HepG2 (cell line): ENCODE results near the gene ERBB4. TPM values are rescaled to one million over a fixed set of nuclear protein-coding genes. Genes with fewer than 3 reads are reported as not detected.

Source experiments
- ATAC-seq: fragments of 200-7000 bp; cut with Tn5 transposase; 3 replicates; pipeline ENCODE4 v1.9.1; 2020; ENCODE audit warnings: mild to moderate bottlenecking, moderate library complexity
- BruUV-seq: library from RNA; stranded (reverse); fragments of 400-500 nt; replicated peaks from 2 replicates; lab custom pipeline; 2021; lab: Mats Ljungman, UMichigan
- CTCF ChIA-PET: fragments of 300-600 bp; formaldehyde crosslinking; extraction: SDS; loops from one replicate; lab custom pipeline; 2021; ENCODE audit warnings: low total read pairs, inconsistent platforms, low intra/inter-chr PET ratio; lab: Yijun Ruan, JAX
- POLR2A ChIA-PET: fragments of 350-600 bp; sonication (Branson Sonifier 250); formaldehyde crosslinking; loops from one replicate; lab custom pipeline; 2020; ENCODE audit warnings: antibody characterized with exemption, inconsistent platforms; lab: Yijun Ruan, JAX
- DNase-seq: peaks from one replicate; pipeline ENCODE4 v3.0.0-alpha.2; 2015; ENCODE audit warnings: low spot score
- FAIRE-seq: peaks from 3 replicates; lab custom pipeline; 2011; peaks lifted over from hg19 to GRCh38; lab: Jason Lieb, UNC
- H2AFZ ChIP-seq: one replicate; pipeline ENCODE4 v1.6.1; 2011; ENCODE audit warnings: low read length, inconsistent platforms
- H3K27ac ChIP-seq: fragments of 300-600 bp; 3 replicates; pipeline ENCODE4 v1.8.0; 2011; ENCODE audit warnings: mixed run types, mild to moderate bottlenecking, mixed read lengths, low read length, inconsistent platforms; ENCODE audit not compliant: insufficient read depth; ENCODE audit errors: extremely low read length
- H3K27me3 ChIP-seq, 2 experiments: fragments of 200-600 bp in 1 of 2; 2 replicates in 1 of 2; 3 replicates in 1 of 2; pipeline versions ENCODE4 v1.6.0 to v1.8.0; 2011; ENCODE audit warnings: low read length in 2 of 2, mild to moderate bottlenecking in 2 of 2, moderate library complexity in 2 of 2, inconsistent platforms in 1 of 2; ENCODE audit not compliant: insufficient read depth in 2 of 2, control insufficient read depth in 1 of 2
- H3K36me3 ChIP-seq, 2 experiments: fragments of 200-600 bp in 1 of 2; replicated peaks in 1 of 2; 2 replicates in 1 of 2; 3 replicates in 1 of 2; pipeline versions ENCODE4 v1.5.1 to v1.8.0; 2011; ENCODE audit warnings: low read length in 2 of 2, inconsistent platforms in 1 of 2; ENCODE audit not compliant: insufficient read depth in 2 of 2, control insufficient read depth in 1 of 2
- H3K4me1 ChIP-seq: 2 replicates; pipeline ENCODE4 v1.5.1; 2012; ENCODE audit warnings: low read length, inconsistent platforms; ENCODE audit not compliant: insufficient read depth
- H3K4me2 ChIP-seq: 2 replicates; pipeline ENCODE4 v1.6.0; 2011; ENCODE audit warnings: low read depth, low read length, inconsistent platforms
- H3K4me3 ChIP-seq, 3 experiments: fragments of 200-600 bp in 1 of 3; sonication (generic), shearing (Covaris generic) in 1 of 3; replicated peaks in 1 of 3; 2 replicates each; pipeline ENCODE4 v1.5.1; 2011 to 2016; ENCODE audit warnings: low read length in 3 of 3, inconsistent platforms in 2 of 3, low read depth in 2 of 3, mild to moderate bottlenecking in 2 of 3, control low read depth in 1 of 3, mixed read lengths in 1 of 3; ENCODE audit not compliant: insufficient read depth in 1 of 3
- H3K79me2 ChIP-seq: one replicate; pipeline ENCODE4 v1.6.1; 2011; ENCODE audit warnings: low read length, inconsistent platforms; ENCODE audit not compliant: insufficient read depth
- H3K9ac ChIP-seq: 2 replicates; pipeline ENCODE4 v1.6.0; 2011; ENCODE audit warnings: mild to moderate bottlenecking, low read depth, low read length, inconsistent platforms; ENCODE audit not compliant: insufficient read depth
- H3K9me3 ChIP-seq: 2 replicates; pipeline ENCODE4 v1.5.1; 2012; ENCODE audit warnings: mild to moderate bottlenecking, low read length
- H4K20me1 ChIP-seq: 2 replicates; pipeline ENCODE4 v1.6.0; 2011; ENCODE audit warnings: inconsistent platforms, mild to moderate bottlenecking, low read length, moderate library complexity; ENCODE audit not compliant: insufficient read depth
- ARID5B ChIP-seq: IDR thresholded peaks from 2 replicates; pipeline ENCODE4 v1.4.0; 2020; ENCODE audit warnings: mild to moderate bottlenecking, missing genetic modification reagents
- ATF3 ChIP-seq: sonication (generic); formaldehyde crosslinking; IDR thresholded peaks from 2 replicates; pipeline ENCODE4 v1.4.0; 2020; ENCODE audit warnings: missing genetic modification reagents
- CAMTA2 ChIP-seq: sonication (generic); formaldehyde crosslinking; IDR thresholded peaks from 2 replicates; pipeline ENCODE4 v1.4.0; 2020; ENCODE audit warnings: mild to moderate bottlenecking, missing genetic modification reagents, borderline replicate concordance
- IRF2 ChIP-seq: IDR thresholded peaks from 2 replicates; pipeline ENCODE4 v1.6.1; 2018; ENCODE audit warnings: missing genetic modification reagents, missing compliant biosample characterization
- MXD1 ChIP-seq: sonication (generic); formaldehyde crosslinking; IDR thresholded peaks from 2 replicates; pipeline ENCODE4 v1.4.0; 2020; ENCODE audit warnings: mild to moderate bottlenecking, missing genetic modification reagents
- NCOA5 ChIP-seq: sonication (generic); formaldehyde crosslinking; IDR thresholded peaks from 2 replicates; pipeline ENCODE4 v1.4.0; 2020; ENCODE audit warnings: missing genetic modification reagents
- PHF8 ChIP-seq: sonication (generic); formaldehyde crosslinking; IDR thresholded peaks from 2 replicates; pipeline ENCODE4 v1.5.0; 2020; ENCODE audit warnings: missing genetic modification reagents
- ZMAT5 ChIP-seq: sonication (generic); formaldehyde crosslinking; IDR thresholded peaks from 2 replicates; pipeline ENCODE4 v1.5.0; 2020; ENCODE audit warnings: mild to moderate bottlenecking, low read depth, missing genetic modification reagents, borderline replicate concordance
- ZNF232 ChIP-seq: sonication (generic); formaldehyde crosslinking; IDR thresholded peaks from 2 replicates; pipeline ENCODE4 v1.4.0; 2020; ENCODE audit warnings: missing genetic modification reagents, borderline replicate concordance
- ZNF235 ChIP-seq: sonication (generic); formaldehyde crosslinking; IDR thresholded peaks from 2 replicates; pipeline ENCODE4 v1.8.1; 2023; ENCODE audit warnings: mild to moderate bottlenecking, missing genetic modification reagents, borderline replicate concordance
- ZNF451 ChIP-seq: sonication (generic); formaldehyde crosslinking; IDR thresholded peaks from 2 replicates; pipeline ENCODE4 v1.5.0; 2020; ENCODE audit warnings: mild to moderate bottlenecking, missing genetic modification reagents
- ZNF75D ChIP-seq: sonication (generic); formaldehyde crosslinking; IDR thresholded peaks from 2 replicates; pipeline ENCODE4 v1.8.1; 2023; ENCODE audit warnings: missing genetic modification reagents, mild to moderate bottlenecking, borderline replicate concordance
- WGBS: methylation state at CpG from one replicate; pipeline ENCODE4 v1.1.6; 2017; ENCODE audit warnings: low lambda C conversion rate; 5-methylcytosine and 5-hydroxymethylcytosine counted together
- in situ Hi-C: cut with HindIII; loops from 2 replicates; pipeline ENCODE4 v1.10.0; 2017; ENCODE audit warnings: low pct_unique_long_range_greater_than_20kb; ENCODE audit not compliant: extremely low pct_ligation_motif_present
- intact Hi-C: fragments of 100-400 bp; cut with micrococcal nuclease; formaldehyde crosslinking; loops from one replicate; pipeline ENCODE4 v1.10.0; 2022; ENCODE audit not compliant: unreplicated experiment
- polyA plus RNA-seq, 8 experiments: library from polyadenylated mRNA; depleted of rRNA in 3 of 8; stranded (reverse) in 7 of 8; unstranded in 1 of 8; fragments of >200 nt; fragmentation: Illumina TruSeq in 4 of 8; extraction: Trizol in 4 of 8; gene quantifications; 2 replicates each; pipeline versions ENCODE4 v1.2.1 to v1.2.3, GENCODE V29; 2011 to 2016; ENCODE audit warnings: low read depth in 4 of 8, missing spikeins in 1 of 8, mixed read lengths in 1 of 8; ENCODE audit not compliant: insufficient read depth in 1 of 8
- total RNA-seq, 5 experiments: library from RNA; depleted of rRNA; stranded (reverse); fragments of >200 nt; fragmentation: Illumina TruSeq; extraction: Trizol; gene quantifications; 2 replicates each; pipeline ENCODE4 v1.2.3, GENCODE V29; 2016; ENCODE audit warnings: low read depth in 1 of 5

The ERBB4 gene
- total and polyA plus RNA-seq, 2 of the 13 experiments (the other 11 are each of a cell fraction or from before 2014, with no cell fraction given): not detected

GRCh38 chr2:212264187-212264586 is 274.4 kb downstream of the ERBB4 start:
- intact Hi-C loops (no loop called here), in situ Hi-C loops (no loop called here)
- no peak overlapping the region for H3K9ac ChIP-seq
- ChIA-PET CTCF (no interaction called here), POLR2A (no interaction called here)
- H3K27me3 ChIP-seq: no peaks in the 10 kb centered on the region
- H3K36me3 ChIP-seq: no peaks in the 10 kb centered on the region
- TF ChIP-seq ZNF232 (CRISPR knock-in tag) (no peak), ATF3 (CRISPR knock-in tag) (no peak), ZNF235 (CRISPR knock-in tag) (no peak), ZNF451 (CRISPR knock-in tag) (no peak), ZNF75D (no peak), IRF2 (CRISPR knock-in tag) (no peak), MXD1 (no peak), ARID5B (no peak), ZMAT5 (CRISPR knock-in tag) (no peak), PHF8 (no peak), NCOA5 (no peak), CAMTA2 (CRISPR knock-in tag) (no peak)
- no peak overlapping the region for H3K27ac ChIP-seq
- no peaks in the 10 kb centered on the region for H3K9me3 ChIP-seq
- no peak overlapping the region for H3K4me3 ChIP-seq
- ATAC-seq (no peak), DNase-seq (no peak), FAIRE-seq (no peak)
- WGBS: 35% methylated on average over 3 of the region's 3 CpGs
- no peak overlapping the region for H3K4me2 ChIP-seq
- no TSS peak for BruUV-seq
- no peaks in the 10 kb centered on the region for H3K4me1 ChIP-seq
- H4K20me1 ChIP-seq: no peaks in the 10 kb centered on the region
- H3K79me2 ChIP-seq: no peaks in the 10 kb centered on the region
- no peak overlapping the region for H2AFZ ChIP-seq
